NK-92 treated with Interleukin-12 subunit alpha and Interleukin-12 subunit beta, amount 100 ng/mL, for 24 hours (cell line): Measurements from ENCODE around the gene YIPF7.

Source experiments
- DNase-seq: peaks from one replicate; lab custom pipeline; 2025; lab: John Stamatoyannopoulos, UW

YIPF7 gene

DNA sequence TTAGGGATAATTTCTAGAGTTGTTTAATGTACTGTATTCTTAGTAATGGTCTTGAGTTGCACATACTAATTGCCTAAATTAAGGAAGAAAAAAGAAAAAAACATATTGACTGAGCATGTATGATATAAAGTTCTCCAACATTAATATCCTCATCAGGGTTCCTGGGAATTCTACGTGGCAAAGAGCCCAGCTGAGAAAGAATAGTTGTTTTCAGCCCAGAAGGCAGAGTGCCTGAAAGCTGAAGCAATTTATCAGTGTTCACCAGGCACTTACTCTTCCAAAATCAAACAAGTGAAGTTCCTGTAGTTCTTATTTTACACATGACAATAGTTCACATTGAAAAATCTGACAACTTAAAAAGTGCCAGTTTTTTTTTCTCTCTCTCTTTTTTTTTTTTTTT, 27.7 kb downstream of the YIPF7 start:
- DNase-seq = no peak

DNA sequence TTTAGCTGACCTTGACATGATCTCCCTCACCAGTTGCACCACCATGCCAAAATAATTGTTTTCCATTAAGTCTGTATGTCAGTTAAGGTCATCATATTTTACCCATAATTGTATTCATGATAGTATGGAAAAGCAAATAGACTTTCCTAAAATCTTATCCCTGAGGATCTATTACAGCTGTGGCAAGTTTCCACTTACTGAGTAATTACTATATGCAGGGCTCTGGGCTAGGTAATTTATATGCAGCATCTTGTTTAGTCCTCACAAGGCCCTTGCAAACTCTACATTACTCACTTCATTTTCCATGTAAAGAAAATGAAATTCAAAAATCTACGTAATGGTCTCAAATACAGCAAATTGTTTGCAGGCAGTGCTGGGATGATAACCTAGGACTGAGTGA, 34.8 kb downstream of the YIPF7 start:
- DNase-seq = no peak

DNA sequence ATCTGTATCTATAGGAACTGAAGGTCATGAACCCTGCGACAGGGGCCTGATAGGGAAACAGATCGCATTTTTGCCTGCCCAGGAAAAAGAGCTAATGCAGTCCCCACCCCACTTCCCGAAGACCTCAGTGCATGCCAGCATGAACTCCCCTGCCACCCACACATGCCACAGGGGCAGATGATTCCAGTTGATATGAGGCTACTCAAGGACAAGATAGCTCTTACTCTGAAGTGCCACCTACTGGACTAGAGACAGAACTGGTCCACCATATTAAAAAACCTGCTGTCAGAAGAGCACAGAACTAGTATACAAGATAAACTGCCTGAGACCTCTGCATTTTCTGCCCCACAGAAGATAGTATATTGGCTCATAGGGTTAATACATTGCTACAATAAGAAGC, 68.0 kb downstream of the YIPF7 start:
- no peak for DNase-seq

- DNase-seq = no peak
Observed at GRCh38 chr4:44580231-44580630, 71.2 kb downstream of the YIPF7 start.

DNA sequence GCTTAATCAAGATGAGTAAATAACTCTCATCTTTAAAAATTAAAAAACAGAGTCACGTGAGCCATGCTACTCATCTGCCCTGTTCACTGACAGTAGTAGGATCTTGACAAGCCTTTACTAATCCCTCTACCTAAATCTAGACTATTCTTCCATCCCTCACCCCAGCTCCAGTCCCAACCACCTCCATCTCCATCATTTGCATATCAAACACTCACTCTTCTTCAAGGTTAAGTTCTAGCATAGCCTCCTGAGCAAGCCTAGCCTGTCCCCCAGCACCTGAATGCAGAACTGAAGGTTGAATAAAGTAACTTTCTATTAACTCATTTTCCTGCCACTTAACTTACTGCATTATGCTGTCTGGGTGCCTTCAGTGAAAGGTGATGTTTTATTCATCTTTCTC, 72.5 kb downstream of the YIPF7 start:
- DNase-seq = no peak
